ENCODE results near the gene ABCA3. TPM values are rescaled to one million over a fixed set of nuclear protein-coding genes. Genes with fewer than 3 reads are reported as not detected.

Gene ABCA3
- polyA plus RNA-seq, 4 donors: 1.1 to 4.7 (median 1.8) TPM

GRCh38 chr16:2341456-2342447, 1.2 kb upstream of the ABCA3 start:
- peaks cover 0 to 8% of the 10 kb centered on the region in 2 donors for H3K9me3 ChIP-seq (ENCODE audit: control insufficient read depth in 2 of 2, insufficient read depth in 1 of 2, low read depth in 1 of 2, low read length in 1 of 2)
- no peak overlapping the region for H3K4me3 ChIP-seq (ENCODE audit: low read depth in 1 of 3, low read length in 3 of 3)
- no peak overlapping the region for H3K27ac ChIP-seq (ENCODE audit: low read depth in 1 of 3, low read length in 2 of 3)
- peaks cover 0 to 9% (median 2%) of the 10 kb centered on the region in 3 donors for H3K4me1 ChIP-seq (ENCODE audit: control insufficient read depth in 3 of 3, insufficient read depth in 2 of 3, low read depth in 1 of 3, low read length in 2 of 3)
- peak in 1 of 2 donors; percentile 20 for DNase-seq
- 21 to 24% (median 23%) methylated on average over 46 to 77 of the region's 77 CpGs for WGBS, 3 donors
- FAIRE-seq: no peak
- H3K36me3 ChIP-seq (ENCODE audit: control insufficient read depth in 3 of 3, insufficient read depth in 2 of 3, low read depth in 1 of 3, low read length in 3 of 3): no peaks in the 10 kb centered on the region
- peaks cover 0 to 53% (median 0%) of the 10 kb centered on the region in 3 donors for H3K27me3 ChIP-seq (ENCODE audit: control insufficient read depth in 3 of 3, insufficient read depth in 3 of 3, low read length in 3 of 3)

GRCh38 chr16:2339521-2340484, 725 bp downstream of the ABCA3 start:
- FAIRE-seq: no peak
- Histone ChIP-seq H3K4me3 (ENCODE audit: low read depth in 1 of 3, low read length in 3 of 3) (peak overlapping the region; percentile 43 to 84 (median 53)), H3K9me3 (ENCODE audit: control insufficient read depth in 2 of 2, insufficient read depth in 1 of 2, low read depth in 1 of 2, low read length in 1 of 2) (peaks cover 0 to 8% of the 10 kb centered on the region in 2 donors), H3K4me1 (ENCODE audit: control insufficient read depth in 3 of 3, insufficient read depth in 2 of 3, low read depth in 1 of 3, low read length in 2 of 3) (peaks cover 0 to 9% (median 2%) of the 10 kb centered on the region in 3 donors), H3K27ac (ENCODE audit: low read depth in 1 of 3, low read length in 2 of 3) (no peak overlapping the region), H3K36me3 (ENCODE audit: control insufficient read depth in 3 of 3, insufficient read depth in 2 of 3, low read depth in 1 of 3, low read length in 3 of 3) (no peaks in the 10 kb centered on the region), H3K27me3 (ENCODE audit: control insufficient read depth in 3 of 3, insufficient read depth in 3 of 3, low read length in 3 of 3) (peaks cover 0 to 54% (median 0%) of the 10 kb centered on the region in 3 donors)
- DNase-seq: peak; percentile 55 to 74
- 3 to 6% (median 4%) methylated on average over 56 to 98 of the region's 98 CpGs for WGBS, 3 donors

GRCh38 chr16:2337431-2338296, 2.9 kb downstream of the ABCA3 start:
- FAIRE-seq: no peak

GRCh38 chr16:2335286-2335895, 5.1 kb downstream of the ABCA3 start:
- WGBS, 3 donors: 67 to 77% (median 74%) methylated on average over 8 of the region's 8 CpGs
- Histone ChIP-seq H3K27ac (ENCODE audit: low read depth in 1 of 3, low read length in 2 of 3) (no peak overlapping the region), H3K4me3 (ENCODE audit: low read depth in 1 of 3, low read length in 3 of 3) (no peak overlapping the region), H3K36me3 (ENCODE audit: control insufficient read depth in 3 of 3, insufficient read depth in 2 of 3, low read depth in 1 of 3, low read length in 3 of 3) (no peaks in the 10 kb centered on the region), H3K27me3 (ENCODE audit: control insufficient read depth in 3 of 3, insufficient read depth in 3 of 3, low read length in 3 of 3) (peaks cover 0 to 40% (median 0%) of the 10 kb centered on the region in 3 donors), H3K9me3 (ENCODE audit: control insufficient read depth in 2 of 2, insufficient read depth in 1 of 2, low read depth in 1 of 2, low read length in 1 of 2) (no peaks in the 10 kb centered on the region), H3K4me1 (ENCODE audit: control insufficient read depth in 3 of 3, insufficient read depth in 2 of 3, low read depth in 1 of 3, low read length in 2 of 3) (peaks cover 0 to 6% (median 2%) of the 10 kb centered on the region in 3 donors)
- FAIRE-seq (no peak), DNase-seq (no peak)

More at GRCh38 chr16:2337431-2338296, 2.9 kb downstream of the ABCA3 start:
- peaks cover 0 to 8% of the 10 kb centered on the region in 2 donors for H3K9me3 ChIP-seq (ENCODE audit: control insufficient read depth in 2 of 2, insufficient read depth in 1 of 2, low read depth in 1 of 2, low read length in 1 of 2)
- H3K4me1 ChIP-seq (ENCODE audit: control insufficient read depth in 3 of 3, insufficient read depth in 2 of 3, low read depth in 1 of 3, low read length in 2 of 3): peaks cover 0 to 9% (median 2%) of the 10 kb centered on the region in 3 donors
- H3K27ac ChIP-seq (ENCODE audit: low read depth in 1 of 3, low read length in 2 of 3): no peak overlapping the region
- 79 to 88% (median 84%) methylated on average over 15 of the region's 15 CpGs for WGBS, 3 donors
- H3K36me3 ChIP-seq (ENCODE audit: control insufficient read depth in 3 of 3, insufficient read depth in 2 of 3, low read depth in 1 of 3, low read length in 3 of 3): no peaks in the 10 kb centered on the region
- no peak overlapping the region for H3K4me3 ChIP-seq (ENCODE audit: low read depth in 1 of 3, low read length in 3 of 3)
- no peak for DNase-seq
- peaks cover 0 to 46% (median 0%) of the 10 kb centered on the region in 3 donors for H3K27me3 ChIP-seq (ENCODE audit: control insufficient read depth in 3 of 3, insufficient read depth in 3 of 3, low read length in 3 of 3)

GRCh38 chr16:2333772-2334379, 6.7 kb downstream of the ABCA3 start:
- WGBS, 3 donors: 76 to 78% (median 77%) methylated on average over 17 of the region's 17 CpGs
- no peak for DNase-seq
- Histone ChIP-seq H3K4me3 (ENCODE audit: low read depth in 1 of 3, low read length in 3 of 3) (no peak overlapping the region), H3K27me3 (ENCODE audit: control insufficient read depth in 3 of 3, insufficient read depth in 3 of 3, low read length in 3 of 3) (peaks cover 0 to 33% (median 0%) of the 10 kb centered on the region in 3 donors), H3K4me1 (ENCODE audit: control insufficient read depth in 3 of 3, insufficient read depth in 2 of 3, low read depth in 1 of 3, low read length in 2 of 3) (no peaks in the 10 kb centered on the region), H3K36me3 (ENCODE audit: control insufficient read depth in 3 of 3, insufficient read depth in 2 of 3, low read depth in 1 of 3, low read length in 3 of 3) (no peaks in the 10 kb centered on the region), H3K9me3 (ENCODE audit: control insufficient read depth in 2 of 2, insufficient read depth in 1 of 2, low read depth in 1 of 2, low read length in 1 of 2) (no peaks in the 10 kb centered on the region), H3K27ac (ENCODE audit: low read depth in 1 of 3, low read length in 2 of 3) (no peak overlapping the region)
- FAIRE-seq: no peak

- no peaks in the 10 kb centered on the region for H3K9me3 ChIP-seq (ENCODE audit: control insufficient read depth in 2 of 2, insufficient read depth in 1 of 2, low read depth in 1 of 2, low read length in 1 of 2)
- no peaks in the 10 kb centered on the region for H3K4me1 ChIP-seq (ENCODE audit: control insufficient read depth in 3 of 3, insufficient read depth in 2 of 3, low read depth in 1 of 3, low read length in 2 of 3)
- 93 to 96% (median 95%) methylated on average over 9 of the region's 9 CpGs for WGBS, 3 donors
- FAIRE-seq (no peak), DNase-seq (no peak)
- H3K27ac ChIP-seq (ENCODE audit: low read depth in 1 of 3, low read length in 2 of 3): no peak overlapping the region
- no peaks in the 10 kb centered on the region for H3K36me3 ChIP-seq (ENCODE audit: control insufficient read depth in 3 of 3, insufficient read depth in 2 of 3, low read depth in 1 of 3, low read length in 3 of 3)
- peaks cover 0 to 31% (median 0%) of the 10 kb centered on the region in 3 donors for H3K27me3 ChIP-seq (ENCODE audit: control insufficient read depth in 3 of 3, insufficient read depth in 3 of 3, low read length in 3 of 3)
- no peak overlapping the region for H3K4me3 ChIP-seq (ENCODE audit: low read depth in 1 of 3, low read length in 3 of 3)
These were observed 7.3 kb downstream of the ABCA3 start for GRCh38 chr16:2333231-2333630.

- WGBS, 3 donors: 72 to 81% (median 79%) methylated on average over 5 of the region's 5 CpGs
- H3K27me3 ChIP-seq (ENCODE audit: control insufficient read depth in 3 of 3, insufficient read depth in 3 of 3, low read length in 3 of 3): peaks cover 0 to 22% (median 0%) of the 10 kb centered on the region in 3 donors
- H3K9me3 ChIP-seq (ENCODE audit: control insufficient read depth in 2 of 2, insufficient read depth in 1 of 2, low read depth in 1 of 2, low read length in 1 of 2): no peaks in the 10 kb centered on the region
- no peaks in the 10 kb centered on the region for H3K4me1 ChIP-seq (ENCODE audit: control insufficient read depth in 3 of 3, insufficient read depth in 2 of 3, low read depth in 1 of 3, low read length in 2 of 3)
- DNase-seq (no peak), FAIRE-seq (no peak)
- H3K27ac ChIP-seq (ENCODE audit: low read depth in 1 of 3, low read length in 2 of 3): no peak overlapping the region
- no peaks in the 10 kb centered on the region for H3K36me3 ChIP-seq (ENCODE audit: control insufficient read depth in 3 of 3, insufficient read depth in 2 of 3, low read depth in 1 of 3, low read length in 3 of 3)
- no peak overlapping the region for H3K4me3 ChIP-seq (ENCODE audit: low read depth in 1 of 3, low read length in 3 of 3)
These were observed 8.6 kb downstream of the ABCA3 start for GRCh38 chr16:2331931-2332267.

Data from small intestine (tissue), 7 donors.